ENCODE data around the gene SEL1L3.

The SEL1L3 gene

GRCh38 chr4:25905371-25905770 is 42.6 kb upstream of the SEL1L3 start:
- no peak for DNase-seq
- no peak for TF ChIP-seq CTCF (IDR thresholded peaks at IDR 0.05; ENCODE audit: borderline replicate concordance, extremely low read depth, low read length, poor library complexity, severe bottlenecking)
- TF ChIP-seq EZH2 (IDR thresholded peaks at IDR 0.05; ENCODE audit: borderline replicate concordance, low read depth, low read length, severe bottlenecking), result no peak
- no peak for ATAC-seq (ENCODE audit: insufficient read depth, low read depth)

GRCh38 chr4:25904748-25905082 is 41.9 kb upstream of the SEL1L3 start:
- H3K4me2 ChIP-seq (ENCODE audit: insufficient read depth, low read length), result no peak overlapping the region
- no peaks in the 10 kb centered on the region for H3K4me1 ChIP-seq (ENCODE audit: insufficient read depth, low read length)
- H3K9ac ChIP-seq (ENCODE audit: low read depth, low read length), result no peak overlapping the region
- ATAC-seq (ENCODE audit: insufficient read depth, low read depth) (no peak), DNase-seq (no peak)
- H3K9me3 ChIP-seq (ENCODE audit: insufficient read depth, low read length, severe bottlenecking), result no peaks in the 10 kb centered on the region
- H4K20me1 ChIP-seq (ENCODE audit: insufficient read depth, low read length), result no peaks in the 10 kb centered on the region
- H3K79me2 ChIP-seq (ENCODE audit: insufficient read depth, low read length), result no peaks in the 10 kb centered on the region
- no peaks in the 10 kb centered on the region for H3K27me3 ChIP-seq (ENCODE audit: insufficient read depth, low read length, poor library complexity)
- no peak overlapping the region for H3K27ac ChIP-seq (ENCODE audit: low read length)
- no peak overlapping the region for H2AFZ ChIP-seq (ENCODE audit: low read depth, low read length)
- H3K36me3 ChIP-seq (ENCODE audit: insufficient read depth, low read length), result no peaks in the 10 kb centered on the region
- no peak overlapping the region for H3K4me3 ChIP-seq (ENCODE audit: low read depth in 1 of 2, low read length in 2 of 2)
- no peak for TF ChIP-seq CTCF (IDR thresholded peaks at IDR 0.05; ENCODE audit: borderline replicate concordance, extremely low read depth, low read length, poor library complexity, severe bottlenecking)

More at GRCh38 chr4:25905371-25905770, 42.6 kb upstream of the SEL1L3 start:
- Histone ChIP-seq H3K27me3 (ENCODE audit: insufficient read depth, low read length, poor library complexity) (no peaks in the 10 kb centered on the region), H3K27ac (ENCODE audit: low read length) (no peak overlapping the region), H3K36me3 (ENCODE audit: insufficient read depth, low read length) (no peaks in the 10 kb centered on the region), H3K4me2 (ENCODE audit: insufficient read depth, low read length) (no peak overlapping the region), H3K79me2 (ENCODE audit: insufficient read depth, low read length) (no peaks in the 10 kb centered on the region), H2AFZ (ENCODE audit: low read depth, low read length) (no peak overlapping the region), H3K4me3 (ENCODE audit: low read depth in 1 of 2, low read length in 2 of 2) (no peak overlapping the region), H3K4me1 (ENCODE audit: insufficient read depth, low read length) (no peaks in the 10 kb centered on the region), H3K9me3 (ENCODE audit: insufficient read depth, low read length, severe bottlenecking) (no peaks in the 10 kb centered on the region), H3K9ac (ENCODE audit: low read depth, low read length) (no peak overlapping the region), H4K20me1 (ENCODE audit: insufficient read depth, low read length) (no peaks in the 10 kb centered on the region)

- no peak for ATAC-seq (ENCODE audit: insufficient read depth, low read depth)
- H3K27me3 ChIP-seq (ENCODE audit: insufficient read depth, low read length, poor library complexity), result no peaks in the 10 kb centered on the region
- no peaks in the 10 kb centered on the region for H3K36me3 ChIP-seq (ENCODE audit: insufficient read depth, low read length)
- no peak overlapping the region for H2AFZ ChIP-seq (ENCODE audit: low read depth, low read length)
- no peak overlapping the region for H3K4me3 ChIP-seq (ENCODE audit: low read depth in 1 of 2, low read length in 2 of 2)
- DNase-seq, result no peak
- no peak overlapping the region for H3K4me2 ChIP-seq (ENCODE audit: insufficient read depth, low read length)
- TF ChIP-seq EZH2 (IDR thresholded peaks at IDR 0.05; ENCODE audit: borderline replicate concordance, low read depth, low read length, severe bottlenecking), result no peak
- TF ChIP-seq CTCF (IDR thresholded peaks at IDR 0.05; ENCODE audit: borderline replicate concordance, extremely low read depth, low read length, poor library complexity, severe bottlenecking), result no peak
- no peak overlapping the region for H3K27ac ChIP-seq (ENCODE audit: low read length)
- no peaks in the 10 kb centered on the region for H3K9me3 ChIP-seq (ENCODE audit: insufficient read depth, low read length, severe bottlenecking)
- no peak overlapping the region for H3K9ac ChIP-seq (ENCODE audit: low read depth, low read length)
- no peaks in the 10 kb centered on the region for H4K20me1 ChIP-seq (ENCODE audit: insufficient read depth, low read length)
- H3K79me2 ChIP-seq (ENCODE audit: insufficient read depth, low read length), result no peaks in the 10 kb centered on the region
- H3K4me1 ChIP-seq (ENCODE audit: insufficient read depth, low read length), result no peaks in the 10 kb centered on the region
These were observed 41.3 kb upstream of the SEL1L3 start for GRCh38 chr4:25903900-25904747.
